ENCODE results near the gene SUPT5H. TPM values are rescaled to one million over a fixed set of nuclear protein-coding genes. Genes with fewer than 3 reads are reported as not detected.

The SUPT5H gene
- total and polyA plus RNA-seq, 2 of the 13 experiments (the other 11 are each of a cell fraction or from before 2014, with no cell fraction given) = 48.2 to 51.7 TPM

DNA sequence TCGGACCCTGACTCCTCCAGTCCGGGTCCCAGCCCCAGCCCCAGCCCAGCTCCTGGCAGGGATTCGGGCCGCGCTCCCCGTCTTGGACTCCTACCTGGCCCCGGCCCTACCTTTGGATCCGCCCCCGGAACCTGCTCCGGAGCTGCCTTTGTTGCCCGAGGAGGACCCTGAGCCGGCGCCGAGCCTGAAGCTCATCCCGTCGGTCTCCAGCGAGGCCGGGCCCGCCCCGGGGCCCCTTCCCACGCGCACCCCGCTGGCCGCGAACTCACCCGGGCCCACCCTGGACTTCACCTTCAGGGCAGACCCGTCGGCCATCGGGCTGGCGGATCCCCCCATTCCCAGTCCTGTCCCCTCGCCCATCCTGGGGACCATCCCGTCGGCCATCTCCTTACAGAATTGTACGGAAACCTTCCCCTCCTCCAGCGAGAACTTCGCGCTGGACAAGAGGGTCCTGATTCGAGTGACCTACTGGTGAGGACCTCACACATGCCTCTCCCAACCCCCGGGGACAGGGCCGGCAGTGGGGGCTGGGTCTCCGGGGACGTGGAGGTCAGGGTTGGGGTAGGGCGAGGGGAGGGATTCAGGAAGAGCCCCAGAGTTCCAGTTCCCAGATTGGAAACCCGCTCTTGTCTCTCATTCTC, 70.3 kb downstream of the SUPT5H start (continued):
- TF ChIP-seq, protein P1, sequence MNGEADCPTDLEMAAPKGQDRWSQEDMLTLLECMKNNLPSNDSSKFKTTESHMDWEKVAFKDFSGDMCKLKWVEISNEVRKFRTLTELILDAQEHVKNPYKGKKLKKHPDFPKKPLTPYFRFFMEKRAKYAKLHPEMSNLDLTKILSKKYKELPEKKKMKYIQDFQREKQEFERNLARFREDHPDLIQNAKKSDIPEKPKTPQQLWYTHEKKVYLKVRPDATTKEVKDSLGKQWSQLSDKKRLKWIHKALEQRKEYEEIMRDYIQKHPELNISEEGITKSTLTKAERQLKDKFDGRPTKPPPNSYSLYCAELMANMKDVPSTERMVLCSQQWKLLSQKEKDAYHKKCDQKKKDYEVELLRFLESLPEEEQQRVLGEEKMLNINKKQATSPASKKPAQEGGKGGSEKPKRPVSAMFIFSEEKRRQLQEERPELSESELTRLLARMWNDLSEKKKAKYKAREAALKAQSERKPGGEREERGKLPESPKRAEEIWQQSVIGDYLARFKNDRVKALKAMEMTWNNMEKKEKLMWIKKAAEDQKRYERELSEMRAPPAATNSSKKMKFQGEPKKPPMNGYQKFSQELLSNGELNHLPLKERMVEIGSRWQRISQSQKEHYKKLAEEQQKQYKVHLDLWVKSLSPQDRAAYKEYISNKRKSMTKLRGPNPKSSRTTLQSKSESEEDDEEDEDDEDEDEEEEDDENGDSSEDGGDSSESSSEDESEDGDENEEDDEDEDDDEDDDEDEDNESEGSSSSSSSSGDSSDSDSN (CRISPR knock-in tag; IDR thresholded peaks at IDR 0.05) = peak; percentile 30
- TF ChIP-seq ZNF660 (CRISPR knock-in tag; IDR thresholded peaks at IDR 0.05; ENCODE audit: borderline replicate concordance, low read depth) (no peak), ONECUT2 (CRISPR knock-in tag; IDR thresholded peaks at IDR 0.05) (no peak), ZNF816 (CRISPR knock-in tag; IDR thresholded peaks at IDR 0.05; ENCODE audit: borderline replicate concordance) (no peak), PRPF4 (IDR thresholded peaks at IDR 0.05; ENCODE audit: low read depth, low read length, poor library complexity, severe bottlenecking) (no peak), ELF3 (CRISPR knock-in tag; IDR thresholded peaks at IDR 0.05) (no peak), ZNF598 (CRISPR knock-in tag; IDR thresholded peaks at IDR 0.05; ENCODE audit: borderline replicate concordance) (0 out of 2 replicates have a peak, but pooled peaks have one; percentile 20), MYC (CRISPR knock-in tag; IDR thresholded peaks at IDR 0.05; ENCODE audit: borderline replicate concordance) (0 out of 2 replicates have a peak, but pooled peaks have one; percentile 2), CAMTA2 (CRISPR knock-in tag; IDR thresholded peaks at IDR 0.05; ENCODE audit: borderline replicate concordance) (peak; percentile 50; the same call in 1 of the 2 replicates), ZFY (CRISPR knock-in tag; IDR thresholded peaks at IDR 0.05) (0 out of 2 replicates have a peak, but pooled peaks have one; percentile 9), HNRNPLL (IDR thresholded peaks at IDR 0.05; ENCODE audit: low read depth, low read length, poor library complexity, severe bottlenecking) (peak; percentile 19), SALL1 (CRISPR knock-in tag; IDR thresholded peaks at IDR 0.05) (0 out of 2 replicates have a peak, but pooled peaks have one; percentile 4), TRIM24 (CRISPR knock-in tag; IDR thresholded peaks at IDR 0.05) (no peak)
- TF ChIP-seq, protein P2, sequence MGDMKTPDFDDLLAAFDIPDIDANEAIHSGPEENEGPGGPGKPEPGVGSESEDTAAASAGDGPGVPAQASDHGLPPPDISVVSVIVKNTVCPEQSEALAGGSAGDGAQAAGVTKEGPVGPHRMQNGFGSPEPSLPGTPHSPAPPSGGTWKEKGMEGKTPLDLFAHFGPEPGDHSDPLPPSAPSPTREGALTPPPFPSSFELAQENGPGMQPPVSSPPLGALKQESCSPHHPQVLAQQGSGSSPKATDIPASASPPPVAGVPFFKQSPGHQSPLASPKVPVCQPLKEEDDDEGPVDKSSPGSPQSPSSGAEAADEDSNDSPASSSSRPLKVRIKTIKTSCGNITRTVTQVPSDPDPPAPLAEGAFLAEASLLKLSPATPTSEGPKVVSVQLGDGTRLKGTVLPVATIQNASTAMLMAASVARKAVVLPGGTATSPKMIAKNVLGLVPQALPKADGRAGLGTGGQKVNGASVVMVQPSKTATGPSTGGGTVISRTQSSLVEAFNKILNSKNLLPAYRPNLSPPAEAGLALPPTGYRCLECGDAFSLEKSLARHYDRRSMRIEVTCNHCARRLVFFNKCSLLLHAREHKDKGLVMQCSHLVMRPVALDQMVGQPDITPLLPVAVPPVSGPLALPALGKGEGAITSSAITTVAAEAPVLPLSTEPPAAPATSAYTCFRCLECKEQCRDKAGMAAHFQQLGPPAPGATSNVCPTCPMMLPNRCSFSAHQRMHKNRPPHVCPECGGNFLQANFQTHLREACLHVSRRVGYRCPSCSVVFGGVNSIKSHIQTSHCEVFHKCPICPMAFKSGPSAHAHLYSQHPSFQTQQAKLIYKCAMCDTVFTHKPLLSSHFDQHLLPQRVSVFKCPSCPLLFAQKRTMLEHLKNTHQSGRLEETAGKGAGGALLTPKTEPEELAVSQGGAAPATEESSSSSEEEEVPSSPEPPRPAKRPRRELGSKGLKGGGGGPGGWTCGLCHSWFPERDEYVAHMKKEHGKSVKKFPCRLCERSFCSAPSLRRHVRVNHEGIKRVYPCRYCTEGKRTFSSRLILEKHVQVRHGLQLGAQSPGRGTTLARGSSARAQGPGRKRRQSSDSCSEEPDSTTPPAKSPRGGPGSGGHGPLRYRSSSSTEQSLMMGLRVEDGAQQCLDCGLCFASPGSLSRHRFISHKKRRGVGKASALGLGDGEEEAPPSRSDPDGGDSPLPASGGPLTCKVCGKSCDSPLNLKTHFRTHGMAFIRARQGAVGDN (CRISPR knock-in tag; IDR thresholded peaks at IDR 0.05) = peak; percentile 27; the same call in 1 of the 2 replicates
- TF ChIP-seq, protein P3, sequence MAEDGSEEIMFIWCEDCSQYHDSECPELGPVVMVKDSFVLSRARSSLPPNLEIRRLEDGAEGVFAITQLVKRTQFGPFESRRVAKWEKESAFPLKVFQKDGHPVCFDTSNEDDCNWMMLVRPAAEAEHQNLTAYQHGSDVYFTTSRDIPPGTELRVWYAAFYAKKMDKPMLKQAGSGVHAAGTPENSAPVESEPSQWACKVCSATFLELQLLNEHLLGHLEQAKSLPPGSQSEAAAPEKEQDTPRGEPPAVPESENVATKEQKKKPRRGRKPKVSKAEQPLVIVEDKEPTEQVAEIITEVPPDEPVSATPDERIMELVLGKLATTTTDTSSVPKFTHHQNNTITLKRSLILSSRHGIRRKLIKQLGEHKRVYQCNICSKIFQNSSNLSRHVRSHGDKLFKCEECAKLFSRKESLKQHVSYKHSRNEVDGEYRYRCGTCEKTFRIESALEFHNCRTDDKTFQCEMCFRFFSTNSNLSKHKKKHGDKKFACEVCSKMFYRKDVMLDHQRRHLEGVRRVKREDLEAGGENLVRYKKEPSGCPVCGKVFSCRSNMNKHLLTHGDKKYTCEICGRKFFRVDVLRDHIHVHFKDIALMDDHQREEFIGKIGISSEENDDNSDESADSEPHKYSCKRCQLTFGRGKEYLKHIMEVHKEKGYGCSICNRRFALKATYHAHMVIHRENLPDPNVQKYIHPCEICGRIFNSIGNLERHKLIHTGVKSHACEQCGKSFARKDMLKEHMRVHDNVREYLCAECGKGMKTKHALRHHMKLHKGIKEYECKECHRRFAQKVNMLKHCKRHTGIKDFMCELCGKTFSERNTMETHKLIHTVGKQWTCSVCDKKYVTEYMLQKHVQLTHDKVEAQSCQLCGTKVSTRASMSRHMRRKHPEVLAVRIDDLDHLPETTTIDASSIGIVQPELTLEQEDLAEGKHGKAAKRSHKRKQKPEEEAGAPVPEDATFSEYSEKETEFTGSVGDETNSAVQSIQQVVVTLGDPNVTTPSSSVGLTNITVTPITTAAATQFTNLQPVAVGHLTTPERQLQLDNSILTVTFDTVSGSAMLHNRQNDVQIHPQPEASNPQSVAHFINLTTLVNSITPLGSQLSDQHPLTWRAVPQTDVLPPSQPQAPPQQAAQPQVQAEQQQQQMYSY (CRISPR knock-in tag; IDR thresholded peaks at IDR 0.05) = peak; percentile 90
- TF ChIP-seq, protein P4, sequence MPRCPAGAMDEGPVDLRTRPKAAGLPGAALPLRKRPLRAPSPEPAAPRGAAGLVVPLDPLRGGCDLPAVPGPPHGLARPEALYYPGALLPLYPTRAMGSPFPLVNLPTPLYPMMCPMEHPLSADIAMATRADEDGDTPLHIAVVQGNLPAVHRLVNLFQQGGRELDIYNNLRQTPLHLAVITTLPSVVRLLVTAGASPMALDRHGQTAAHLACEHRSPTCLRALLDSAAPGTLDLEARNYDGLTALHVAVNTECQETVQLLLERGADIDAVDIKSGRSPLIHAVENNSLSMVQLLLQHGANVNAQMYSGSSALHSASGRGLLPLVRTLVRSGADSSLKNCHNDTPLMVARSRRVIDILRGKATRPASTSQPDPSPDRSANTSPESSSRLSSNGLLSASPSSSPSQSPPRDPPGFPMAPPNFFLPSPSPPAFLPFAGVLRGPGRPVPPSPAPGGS (CRISPR knock-in tag; IDR thresholded peaks at IDR 0.05) = 0 out of 2 replicates have a peak, but pooled peaks have one; percentile 16
